ENCODE data around the gene ANKS1B. TPM values are rescaled to one million over a fixed set of nuclear protein-coding genes. Genes with fewer than 3 reads are reported as not detected.

ANKS1B gene
- total RNA-seq, 1 experiment from 2014 or later: 0.54 TPM

- CTCF ChIA-PET: no interaction called here
- H3K9ac ChIP-seq (ENCODE audit: low read length): no peak overlapping the region
- ATAC-seq: no peak
- TF ChIP-seq ZFX (IDR thresholded peaks at IDR 0.05) (no peak), CEBPB (IDR thresholded peaks at IDR 0.05; ENCODE audit: low read depth) (no peak), TCF7L2 (IDR thresholded peaks at IDR 0.05; ENCODE audit: borderline replicate concordance, extremely low read depth, insufficient read depth, insufficient read length) (no peak), JUND (IDR thresholded peaks at IDR 0.05) (no peak), RAD21 (IDR thresholded peaks at IDR 0.05; ENCODE audit: low read depth) (no peak), SIN3A (IDR thresholded peaks at IDR 0.05; ENCODE audit: low read depth) (no peak), EZH2 (IDR thresholded peaks at IDR 0.05) (no peak), YY1 (IDR thresholded peaks at IDR 0.05; ENCODE audit: extremely low read depth, insufficient replicate concordance, low read depth, low read length) (no peak), POLR2A (IDR thresholded peaks at IDR 0.05; ENCODE audit: borderline replicate concordance, extremely low read depth, insufficient read depth, insufficient read length) (no peak), ZBTB33 (IDR thresholded peaks at IDR 0.05; ENCODE audit: extremely low read depth, insufficient replicate concordance, low read length) (no peak), SRF (IDR thresholded peaks at IDR 0.05; ENCODE audit: low read depth) (no peak), REST (IDR thresholded peaks at IDR 0.05; ENCODE audit: low read depth) (no peak), POLR2AphosphoS5 (IDR thresholded peaks at IDR 0.05; ENCODE audit: low read depth, low read length) (no peak), FOSL1 (IDR thresholded peaks at IDR 0.05; ENCODE audit: low read depth) (no peak), ELF1 (IDR thresholded peaks at IDR 0.05; ENCODE audit: borderline replicate concordance, low read depth) (no peak), EZH2phosphoT487 (IDR thresholded peaks at IDR 0.05; ENCODE audit: borderline replicate concordance) (no peak), SP1 (IDR thresholded peaks at IDR 0.05; ENCODE audit: low read depth) (no peak), MAX (IDR thresholded peaks at IDR 0.05) (no peak), ATF3 (IDR thresholded peaks at IDR 0.05) (no peak), ZNF274 (IDR thresholded peaks at IDR 0.05; ENCODE audit: low read depth, low read length) (no peak)
- H3K4me3 ChIP-seq (replicated peaks in 1 of 2; ENCODE audit: low read depth in 1 of 2, low read length in 2 of 2): no peak overlapping the region
- no peaks in the 10 kb centered on the region for H3K9me3 ChIP-seq (ENCODE audit: control insufficient read depth in 1 of 2, insufficient read depth in 1 of 2, low read depth in 1 of 2, low read length in 2 of 2)
- no peak for DNase-seq (ENCODE audit: low read depth, low spot score)
- H3K27ac ChIP-seq (ENCODE audit: low read depth, low read length): no peak overlapping the region
- no peaks in the 10 kb centered on the region for H3K79me2 ChIP-seq (ENCODE audit: insufficient read depth, low read length)
- no peaks in the 10 kb centered on the region for H4K20me1 ChIP-seq (ENCODE audit: insufficient read depth)
- no peaks in the 10 kb centered on the region for H3K36me3 ChIP-seq (ENCODE audit: control insufficient read depth in 1 of 2, insufficient read depth in 2 of 2, low read length in 2 of 2)
- no peaks in the 10 kb centered on the region for H3K9me2 ChIP-seq (ENCODE audit: insufficient read depth)
- RAD21 ChIA-PET (ENCODE audit: low non-redundant PET in 1 of 2, low total read pairs in 2 of 2, uncharacterized antibody in 2 of 2, unreplicated experiment in 2 of 2): no interaction called here
- BruUV-seq (replicated peaks): no TSS peak
- no peak overlapping the region for H3K4me2 ChIP-seq (ENCODE audit: low read length)
- no peak overlapping the region for H2AFZ ChIP-seq (ENCODE audit: low read depth, low read length, poor library complexity, severe bottlenecking)
- intact Hi-C loops (cut with micrococcal nuclease): no loop called here
- H3K4me1 ChIP-seq (ENCODE audit: control insufficient read depth in 1 of 2, insufficient read depth in 2 of 2, low read length in 2 of 2): no peaks in the 10 kb centered on the region
- peaks cover 10% of the 10 kb centered on the region; the same call in 1 of the 2 replicates for H3K27me3 ChIP-seq (ENCODE audit: insufficient read depth, low read length)
- POLR2A ChIA-PET: no interaction called here
Measured at GRCh38 chr12:99911081-99911480, 73.7 kb downstream of the ANKS1B start.

Data from HCT116 (cell line).